ENCODE results near the gene MACROD2.

The MACROD2 gene

DNA sequence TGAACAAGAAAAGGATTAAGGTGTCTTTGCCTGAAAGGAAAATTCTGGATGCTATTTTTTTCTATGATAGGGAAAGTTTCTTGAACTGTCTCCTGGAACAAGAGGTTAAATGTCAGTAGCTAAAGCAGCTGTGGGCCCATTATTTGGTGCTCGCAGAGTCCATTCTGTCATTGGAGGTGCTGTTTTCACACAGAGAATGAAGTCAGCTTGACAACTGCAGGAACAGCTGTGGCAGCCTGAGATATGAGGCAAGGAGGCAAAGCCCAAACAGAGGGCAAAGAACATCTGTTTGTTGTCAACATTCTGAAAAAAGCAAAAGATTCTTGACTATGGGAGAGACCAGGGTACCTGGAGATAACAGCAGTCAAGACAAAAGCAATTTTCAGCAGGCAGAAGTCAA is 2029.8 kb downstream of the MACROD2 start:
- no peak for DNase-seq (ENCODE audit: low read depth)

DNA sequence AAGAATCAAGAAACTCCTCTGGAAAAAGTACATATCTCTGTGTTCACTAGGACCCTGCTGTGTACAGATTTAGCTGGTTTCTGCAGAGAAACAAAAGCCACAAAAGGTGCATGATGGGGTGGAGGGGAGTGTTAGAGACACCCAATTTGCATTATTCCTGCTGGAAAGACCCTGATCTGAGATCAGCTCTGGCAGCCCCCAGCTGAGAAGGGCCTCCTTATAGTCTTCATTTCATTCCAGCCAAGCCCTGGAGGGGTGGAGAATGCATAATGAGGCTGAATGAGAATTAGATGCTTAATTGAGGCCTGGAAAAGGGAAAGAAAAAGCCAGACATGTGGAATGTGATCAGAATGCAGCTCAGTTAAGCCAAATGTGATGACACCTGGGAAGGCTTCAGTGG is 2032.4 kb downstream of the MACROD2 start:
- DNase-seq (ENCODE audit: low read depth): no peak

DNA sequence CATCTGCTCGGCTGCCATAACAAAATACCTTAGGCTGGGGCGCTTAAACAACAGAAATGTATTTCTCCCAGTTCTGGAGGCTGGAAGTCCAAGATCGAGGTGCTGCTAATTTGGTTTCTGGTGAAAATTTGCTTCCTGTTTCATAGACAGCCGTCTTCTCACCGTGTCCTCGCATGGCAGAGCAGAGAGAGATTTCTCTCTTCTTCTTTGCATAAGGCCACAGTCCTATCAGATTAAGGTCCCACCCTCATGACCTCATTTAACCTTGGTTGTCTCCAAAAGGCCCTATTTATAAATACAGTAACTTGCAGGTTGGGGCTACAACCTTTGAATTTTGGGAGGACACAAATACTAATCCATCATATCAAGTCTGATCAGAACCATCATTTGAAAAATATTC is 2033.6 kb downstream of the MACROD2 start:
- no peak for DNase-seq (ENCODE audit: low read depth)

DNA sequence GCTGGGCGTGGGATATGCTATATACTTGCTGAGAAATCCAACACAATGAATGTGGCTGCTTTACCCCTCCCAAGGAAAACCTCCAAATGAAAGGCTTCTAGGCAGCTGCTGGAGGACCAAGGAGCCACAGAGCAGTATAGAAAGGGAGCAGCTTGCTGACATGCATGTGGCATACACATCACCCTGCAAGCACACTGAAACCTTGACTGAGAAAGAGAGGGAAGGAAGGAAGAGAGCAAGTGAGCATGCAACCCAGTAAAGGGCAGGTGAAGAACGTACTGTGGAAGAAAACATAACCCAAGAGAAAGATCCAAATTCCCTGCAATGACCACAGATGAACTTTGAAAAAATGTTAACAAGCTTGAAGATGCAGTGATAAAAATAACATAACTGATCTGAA is 2034.9 kb downstream of the MACROD2 start:
- DNase-seq (ENCODE audit: low read depth): no peak

DNA sequence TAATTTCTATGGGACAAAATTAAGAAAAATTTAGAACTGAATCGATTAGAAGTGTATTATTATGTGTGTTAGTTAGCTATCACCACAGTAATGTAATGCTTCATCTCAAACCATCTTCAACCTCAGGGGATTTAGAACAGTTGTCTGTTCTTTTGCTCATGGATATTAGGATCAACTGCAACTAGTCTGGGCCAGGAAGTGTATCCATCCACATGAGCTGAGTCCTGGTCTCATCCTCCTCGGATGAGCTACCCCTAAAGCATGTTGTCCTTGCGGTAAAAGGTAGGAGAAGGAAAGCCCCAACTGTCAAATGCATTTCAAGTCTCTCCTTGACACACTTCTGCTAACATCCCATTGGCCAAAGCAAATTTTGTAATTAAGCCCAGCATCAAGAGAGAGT is 2040.3 kb downstream of the MACROD2 start:
- DNase-seq (ENCODE audit: low read depth): no peak

DNA sequence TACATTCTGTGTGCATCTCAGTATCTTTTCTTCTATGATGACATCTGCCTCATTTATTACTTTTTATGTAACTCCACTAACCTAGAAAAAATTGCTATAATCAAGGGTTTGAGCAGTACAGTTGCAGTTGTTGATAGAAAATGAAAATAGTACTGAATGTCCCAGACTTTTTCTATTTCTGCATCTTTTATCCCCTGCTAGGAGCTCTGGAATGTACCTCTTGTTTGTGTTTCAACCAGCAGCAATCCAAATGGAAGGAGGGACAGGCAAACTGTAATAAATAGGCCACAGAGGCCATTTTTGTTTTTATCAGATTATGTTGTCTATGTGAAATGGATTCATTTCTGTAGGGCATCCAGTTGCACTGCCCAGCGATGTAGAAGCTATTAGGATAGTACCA is 2041.0 kb downstream of the MACROD2 start:
- DNase-seq (ENCODE audit: low read depth): no peak

DNA sequence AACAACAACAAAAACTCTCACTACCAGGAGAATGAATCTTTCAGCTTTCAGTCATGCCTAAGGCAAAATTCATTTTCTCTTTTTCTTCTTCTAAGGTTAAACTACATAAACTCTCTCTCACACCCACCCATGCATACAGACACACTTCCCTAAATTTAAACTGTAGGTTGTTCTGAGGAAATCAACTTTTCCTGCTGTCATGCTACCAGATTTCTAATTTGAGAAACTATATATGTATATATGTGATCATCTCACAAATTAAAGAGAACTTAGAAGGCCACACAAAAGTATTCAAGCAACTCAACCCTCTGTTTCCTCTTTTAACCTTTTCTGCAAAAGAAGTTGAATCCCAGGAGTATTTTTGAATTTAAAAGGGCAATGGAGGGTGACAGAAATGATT is 2045.4 kb downstream of the MACROD2 start:
- no peak for DNase-seq (ENCODE audit: low read depth)

DNA sequence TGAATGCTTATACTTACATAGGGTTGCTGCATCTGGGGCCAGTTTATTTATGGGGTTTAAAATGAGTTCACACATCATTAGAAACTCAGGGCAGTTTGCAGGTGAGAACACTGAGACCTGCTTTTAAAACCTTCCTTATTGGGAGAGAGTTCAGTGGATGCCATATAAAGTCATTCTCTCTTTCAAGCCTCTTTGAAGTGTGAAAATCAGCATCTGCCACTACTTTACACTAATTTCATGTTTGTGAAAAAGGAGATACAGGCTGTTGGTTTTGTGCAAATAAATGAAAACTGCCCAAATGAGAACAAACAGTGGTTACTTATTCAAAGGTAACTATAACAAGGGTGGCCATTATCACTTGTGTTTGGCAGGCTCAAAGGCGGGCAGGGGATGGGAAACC is 2047.4 kb downstream of the MACROD2 start:
- DNase-seq (ENCODE audit: low read depth): no peak

DNA sequence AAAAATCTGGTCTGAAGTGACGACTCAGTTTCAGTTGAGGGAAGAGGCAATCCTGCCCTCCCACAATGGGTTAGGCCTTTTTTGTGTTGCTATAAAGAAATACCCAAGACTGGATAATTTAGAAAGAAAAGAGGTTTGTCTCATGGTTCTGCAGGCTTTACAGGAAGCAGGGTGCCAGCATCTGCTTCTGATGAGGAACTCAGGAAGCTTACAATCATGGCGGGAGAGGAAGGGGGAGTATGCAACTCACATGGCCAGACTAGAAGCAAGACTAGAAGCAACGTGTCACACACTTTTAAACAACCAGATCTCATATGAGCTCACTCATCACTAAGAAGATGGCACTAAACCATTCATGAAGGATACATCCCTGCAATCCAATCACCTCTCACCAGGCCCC is 2048.6 kb downstream of the MACROD2 start:
- DNase-seq (ENCODE audit: low read depth): no peak

DNA sequence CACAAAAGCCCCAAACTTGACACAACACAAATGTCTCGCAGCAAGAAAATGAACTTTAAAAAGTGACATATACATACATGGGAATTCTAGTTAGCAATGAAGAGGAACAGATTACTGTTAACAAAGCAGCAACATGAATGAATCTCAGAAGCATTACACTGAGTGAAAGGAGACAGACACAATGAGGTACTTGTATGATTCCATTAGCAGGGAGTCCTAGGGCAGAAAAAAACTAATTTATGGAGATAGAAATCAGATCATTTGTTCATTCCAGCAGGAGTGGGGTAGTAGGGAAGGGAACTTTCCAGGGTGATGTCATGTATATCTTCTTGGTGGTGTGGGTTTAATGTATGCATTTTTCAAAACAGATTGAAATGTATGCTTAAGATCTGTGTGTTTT is 2053.6 kb downstream of the MACROD2 start:
- no peak for DNase-seq (ENCODE audit: low read depth)

DNA sequence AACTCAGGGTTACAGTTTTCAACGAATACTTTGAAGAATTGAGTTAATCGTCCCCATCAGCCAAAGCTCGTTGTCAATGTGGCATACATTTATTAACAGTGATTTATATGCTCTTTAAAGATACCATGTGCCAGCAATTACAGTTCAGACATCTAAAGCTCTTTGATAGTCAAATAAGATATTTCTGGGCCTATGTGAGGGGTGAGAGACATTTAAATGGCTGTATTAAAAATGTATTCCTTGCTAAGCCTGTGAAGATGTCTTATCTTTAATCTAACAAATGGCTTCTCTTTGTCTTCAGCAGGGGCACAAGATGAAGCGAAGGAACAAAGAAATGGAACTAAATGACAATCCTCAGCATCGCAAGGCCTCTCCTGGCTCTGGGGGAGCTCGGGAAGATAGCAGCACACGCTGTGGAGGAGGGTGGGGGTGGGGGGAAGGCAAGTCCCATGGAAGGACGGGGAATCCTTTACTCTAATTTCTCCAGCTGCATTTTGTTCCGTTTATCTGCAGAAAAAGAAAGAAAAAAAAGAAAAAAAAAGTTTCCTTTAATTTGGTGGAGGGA is 2054.3 kb downstream of the MACROD2 start:
- DNase-seq (ENCODE audit: low read depth): no peak

DNA sequence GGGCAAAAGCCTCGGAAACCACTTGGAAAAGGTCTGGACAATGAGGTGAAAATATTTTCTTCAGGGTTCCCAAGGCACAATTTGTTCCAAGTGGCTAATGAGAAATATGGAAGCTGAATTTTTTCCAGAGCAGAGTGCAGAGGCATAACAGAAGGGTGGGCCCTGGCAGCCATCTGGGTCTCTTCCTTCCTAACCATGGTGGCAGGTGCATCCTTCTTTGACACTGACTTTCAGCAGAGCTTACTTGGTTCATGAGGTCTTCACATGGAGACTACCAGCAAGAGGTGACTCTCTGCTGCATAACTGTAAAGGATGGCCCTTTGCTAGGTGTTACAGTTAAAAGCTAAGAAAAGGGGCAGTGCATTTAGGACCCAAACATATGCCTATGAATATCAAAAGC is 2055.1 kb downstream of the MACROD2 start:
- no peak for DNase-seq (ENCODE audit: low read depth)

DNA sequence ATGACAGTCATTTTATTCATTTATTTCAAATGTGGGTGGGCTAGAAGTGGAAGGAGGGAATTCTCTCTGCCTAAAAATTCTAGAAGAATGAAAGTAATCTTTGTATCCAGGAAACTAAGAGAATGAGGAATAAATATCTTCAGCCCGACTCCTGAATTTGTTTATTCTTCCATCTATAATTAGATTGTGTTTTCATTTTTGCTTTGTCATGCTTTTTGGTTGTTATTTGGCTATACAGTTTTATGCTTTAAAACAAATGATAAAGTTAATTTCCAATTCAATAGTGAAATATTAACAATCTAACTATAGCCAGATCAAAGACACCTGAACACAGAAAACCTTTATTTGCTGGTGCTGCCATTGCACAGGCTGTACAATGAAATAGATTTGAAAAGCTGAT is 2056.7 kb downstream of the MACROD2 start:
- DNase-seq (ENCODE audit: low read depth): no peak

DNA sequence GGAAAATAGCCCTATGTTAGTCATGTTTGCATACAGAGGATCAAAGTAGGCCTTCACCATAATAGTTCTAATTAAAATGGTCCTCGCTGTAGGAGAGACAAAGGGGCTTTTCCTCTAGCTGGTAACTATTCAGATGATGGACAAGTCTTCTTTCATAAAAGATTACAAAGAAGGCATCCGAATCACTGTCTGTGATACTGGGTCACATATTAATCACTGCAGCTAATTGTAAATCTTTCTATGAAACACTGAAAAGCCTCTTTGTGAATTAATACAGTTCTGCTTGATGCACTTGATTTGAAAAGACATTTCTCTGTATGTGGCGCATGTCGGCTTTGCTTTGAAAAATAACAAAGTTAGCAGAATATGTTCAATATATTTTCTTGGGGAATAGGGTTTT is 2057.1 kb downstream of the MACROD2 start:
- DNase-seq (ENCODE audit: low read depth): no peak

DNA sequence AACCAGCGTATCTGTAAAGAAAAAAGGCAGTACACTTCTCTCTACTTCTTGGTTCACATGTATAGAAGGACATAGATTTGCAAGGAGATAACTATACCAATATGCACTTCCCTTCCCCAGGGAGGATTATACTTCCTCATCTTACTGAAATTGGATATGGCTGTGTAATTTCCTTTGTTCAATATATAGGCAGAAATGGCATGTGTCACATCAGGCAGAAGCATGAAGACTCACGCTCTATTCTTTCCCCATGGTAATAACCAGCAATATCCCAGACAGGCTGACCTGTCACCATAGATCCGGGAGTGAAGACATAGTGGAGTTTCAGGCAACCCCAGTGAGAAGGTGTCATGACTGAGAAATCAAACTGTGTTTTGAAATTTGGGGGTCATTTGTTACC is 2059.7 kb downstream of the MACROD2 start:
- no peak for DNase-seq (ENCODE audit: low read depth)

DNA sequence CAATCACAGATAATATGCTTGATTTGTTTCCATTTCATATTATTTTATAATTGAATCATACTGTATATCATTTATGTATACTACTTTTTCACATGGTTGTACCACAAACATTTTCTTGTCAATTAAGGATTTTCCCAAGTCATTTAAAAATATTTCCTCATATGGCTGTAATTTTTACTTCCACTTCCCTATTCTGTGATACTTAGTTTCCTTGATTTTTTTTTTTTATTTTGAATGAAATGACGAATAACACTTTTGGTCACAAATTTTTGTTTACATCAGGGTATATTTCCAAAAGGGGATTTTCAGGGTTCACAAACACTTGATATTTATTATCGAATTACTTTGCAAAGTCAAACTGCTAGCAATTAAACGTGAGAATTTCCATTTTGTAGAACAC is 2062.3 kb downstream of the MACROD2 start:
- DNase-seq (ENCODE audit: low read depth): no peak

DNA sequence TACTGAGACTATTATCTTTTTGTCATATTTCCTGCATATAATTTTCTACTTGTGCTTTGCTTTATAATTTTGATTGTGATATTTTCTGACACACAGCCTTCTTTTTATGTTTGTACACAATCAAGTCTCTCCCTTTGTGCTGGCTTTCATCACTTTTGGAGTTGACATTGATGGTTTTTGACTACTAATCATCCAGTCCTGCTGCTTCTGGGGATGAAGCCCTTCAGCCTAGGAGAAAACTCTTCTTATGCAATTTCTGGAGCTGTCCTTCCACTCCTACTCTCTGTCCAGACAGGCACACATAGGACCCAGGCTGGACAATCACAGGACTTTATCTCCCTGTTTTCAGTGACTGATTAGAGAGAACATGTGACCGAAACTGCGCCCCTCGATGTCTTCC is 2063.0 kb downstream of the MACROD2 start:
- no peak for DNase-seq (ENCODE audit: low read depth)

DNA sequence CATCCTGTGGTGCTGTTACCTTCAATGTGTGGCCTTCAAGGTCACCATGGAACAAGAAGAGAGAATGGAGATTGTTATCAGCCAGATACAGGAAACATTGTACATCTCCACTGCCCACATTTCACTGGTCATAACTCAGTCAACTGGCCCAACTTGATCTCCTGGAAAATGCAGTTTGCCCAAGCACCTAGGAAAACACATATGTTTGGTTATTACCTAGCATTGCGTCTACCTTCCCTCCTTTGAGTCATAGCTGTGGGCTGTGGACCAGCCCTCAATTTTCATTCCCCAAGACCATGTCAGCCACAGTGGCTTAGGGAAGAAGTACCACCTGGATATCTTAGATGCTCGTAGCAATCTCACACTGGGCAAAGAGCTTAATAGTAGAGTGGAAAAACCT is 2064.5 kb downstream of the MACROD2 start:
- no peak for DNase-seq (ENCODE audit: low read depth)

DNA sequence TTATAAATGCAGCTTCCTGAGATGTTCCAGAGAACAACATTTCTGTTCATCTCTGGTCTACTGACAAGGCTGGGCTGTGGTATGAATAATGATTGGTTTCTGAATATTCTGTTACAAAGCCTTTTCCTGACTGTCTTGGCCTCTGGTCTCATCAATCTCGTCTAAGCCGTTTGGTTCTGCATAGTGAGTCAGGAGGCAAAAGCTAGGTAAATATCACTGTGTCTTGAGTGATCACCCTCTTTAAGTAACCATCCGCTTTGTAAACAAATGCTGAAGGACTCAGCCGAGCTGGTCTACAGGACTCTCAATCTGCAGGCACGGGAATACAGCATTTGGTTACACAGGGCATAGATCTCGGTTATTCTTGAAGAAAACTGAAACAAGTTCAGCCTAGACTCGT is 2066.0 kb downstream of the MACROD2 start:
- DNase-seq (ENCODE audit: low read depth): no peak

DNA sequence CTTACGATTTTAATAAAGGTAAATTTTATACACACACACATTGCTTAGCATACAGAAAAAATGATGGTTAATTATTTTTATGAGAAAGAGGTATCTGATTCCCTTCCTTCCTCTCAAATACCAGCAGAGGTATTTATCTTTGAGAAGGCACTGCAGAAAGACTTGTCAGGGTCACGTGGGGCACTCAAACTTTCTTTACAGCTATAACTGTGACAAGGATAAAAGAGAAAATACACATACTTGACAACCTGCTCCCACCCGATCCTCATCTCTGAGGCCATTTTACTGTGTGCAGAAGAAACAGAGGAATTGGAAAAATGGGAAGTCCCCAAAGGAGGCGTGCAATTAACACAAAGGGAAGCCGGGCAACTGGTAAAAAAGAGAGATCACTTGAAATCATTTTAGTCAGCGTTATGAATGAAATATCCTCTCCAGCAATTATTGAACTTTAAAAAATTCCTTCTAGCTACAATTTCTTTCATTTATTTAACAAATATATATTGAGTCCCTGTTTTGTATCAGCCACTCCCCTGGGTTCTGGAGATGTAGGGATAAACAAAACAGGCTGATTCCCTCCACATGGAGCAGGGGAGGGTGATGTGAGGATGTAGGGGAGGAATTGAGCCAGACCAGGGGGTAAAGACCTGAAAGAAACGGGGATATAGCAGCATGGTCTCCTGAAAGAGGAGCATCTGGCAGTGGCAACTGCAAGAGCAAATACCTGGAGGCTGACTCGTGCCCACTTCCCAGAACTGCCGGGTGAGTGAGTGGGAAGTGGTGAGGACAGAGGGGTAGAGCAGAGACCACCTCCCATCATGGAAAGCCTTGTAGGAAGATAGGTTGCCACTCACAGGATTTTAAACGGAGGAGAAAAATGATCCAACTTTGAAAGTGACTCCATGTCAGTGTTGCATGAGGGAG is 2067.6 kb downstream of the MACROD2 start:
- DNase-seq (ENCODE audit: low read depth): no peak

DNA sequence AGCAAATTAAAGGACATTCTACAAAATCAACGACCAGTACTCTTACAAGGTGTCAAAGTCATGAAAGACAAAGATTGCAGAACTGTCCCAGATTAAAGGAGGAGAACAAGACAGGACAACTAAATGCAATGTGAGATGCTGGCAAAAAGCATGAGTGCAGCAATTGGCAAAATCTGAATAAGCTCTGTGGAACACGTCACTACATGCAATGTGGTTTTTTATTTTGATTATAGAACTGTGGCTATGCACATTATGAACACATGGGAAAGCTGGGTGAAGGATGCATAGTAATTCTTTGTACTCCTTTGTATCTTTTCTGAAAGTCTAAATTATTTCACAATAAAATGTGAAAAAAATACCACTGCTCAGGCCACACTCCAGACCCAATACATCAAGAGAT is 2068.6 kb downstream of the MACROD2 start:
- DNase-seq (ENCODE audit: low read depth): no peak

DNA sequence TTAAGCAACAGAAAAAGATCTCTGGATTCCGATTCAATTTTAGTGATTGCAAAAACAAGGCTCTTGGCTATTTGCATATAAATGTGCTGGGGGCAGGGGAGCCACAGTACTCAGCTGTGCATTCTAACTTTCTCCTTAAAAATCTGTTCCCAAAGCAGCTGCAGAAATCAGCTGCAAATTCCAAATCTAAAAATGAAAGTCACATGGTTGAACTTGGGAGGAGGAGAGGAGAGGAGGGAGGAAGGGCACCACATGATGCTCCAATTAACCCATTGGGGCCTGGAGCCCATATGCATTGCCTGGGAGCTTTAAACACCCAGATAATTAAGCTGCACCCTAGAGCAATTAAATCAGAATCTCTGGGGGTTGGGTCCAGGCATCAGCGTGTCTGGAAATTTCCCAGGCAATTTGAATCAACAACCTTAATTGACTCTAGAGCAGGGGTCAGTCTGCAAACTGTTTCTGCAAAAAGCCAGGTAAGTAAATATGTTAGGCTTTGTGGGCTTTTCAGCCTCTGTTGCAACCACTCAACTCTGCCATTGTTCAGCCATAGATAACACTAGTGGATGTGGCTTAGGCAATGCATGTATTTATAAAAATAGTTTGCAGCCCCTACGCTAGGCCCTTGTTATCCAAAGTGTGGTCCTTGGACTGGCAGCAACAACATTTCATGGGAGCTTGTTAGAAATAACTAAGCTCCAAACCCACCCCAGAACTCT is 2069.8 kb downstream of the MACROD2 start:
- no peak for DNase-seq (ENCODE audit: low read depth)

DNA sequence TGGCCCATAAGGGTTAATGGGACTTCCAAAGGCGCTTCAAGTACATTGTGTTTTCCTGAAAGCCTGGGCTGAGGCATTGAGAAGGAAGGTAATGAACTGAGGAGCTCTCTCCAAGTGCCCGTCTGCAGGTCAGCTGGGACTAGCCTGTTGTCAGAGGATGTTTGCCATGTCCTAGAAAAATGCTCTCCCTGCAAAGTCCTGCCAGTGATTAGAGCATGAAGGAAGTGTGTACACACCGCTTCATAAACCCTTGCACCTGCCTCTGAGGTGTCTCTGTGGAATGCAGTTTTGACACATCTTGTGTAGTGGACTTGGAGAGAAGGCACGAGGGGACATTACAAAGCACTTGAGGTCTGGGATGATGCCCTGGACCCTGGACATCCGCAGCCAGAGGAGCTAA is 2071.3 kb downstream of the MACROD2 start:
- no peak for DNase-seq (ENCODE audit: low read depth)

All from stimulated activated CD8-positive, alpha-beta memory T cell treated with anti-CD3 and anti-CD28 coated beads, Interleukin-15, amount 100 ng/mL, for 1 hour (primary cell).